ENCODE data around the gene CITED2.
"Not testable (repeated sequence)": the region's sequence is repeated elsewhere in the genome, so short reads cannot be mapped to it uniquely, and the experiment has no call there.

The CITED2 gene

DNA sequence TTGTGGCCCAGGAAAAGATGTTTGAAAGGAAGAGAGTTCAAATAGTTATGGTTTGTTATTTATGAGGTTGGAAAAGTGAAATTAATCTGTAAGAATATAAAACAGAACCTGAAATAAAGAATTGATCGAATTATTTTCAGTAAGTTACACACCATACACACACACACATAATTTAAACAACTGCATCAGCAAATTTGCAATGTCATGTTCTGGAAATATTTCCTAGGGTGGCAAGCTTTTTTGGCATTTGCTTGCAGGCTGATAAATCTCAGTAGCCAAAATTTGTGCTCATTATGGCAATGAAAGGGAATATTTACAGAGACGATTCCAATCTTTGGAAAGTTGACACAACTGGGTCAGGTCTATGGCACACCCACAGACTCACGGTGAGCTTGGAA lies 9.5 kb downstream of the CITED2 start:
- Histone ChIP-seq H3K36me3 (ENCODE audit: control insufficient read depth in 1 of 2, insufficient read depth in 2 of 2, low read length in 2 of 2) (no peaks in the 10 kb centered on the region), H3K4me3 (ENCODE audit: low read depth, low read length) (no peak overlapping the region), H3K18ac (ENCODE audit: low read length) (no peak overlapping the region), H3K23ac (ENCODE audit: low read length) (no peak overlapping the region), H4K91ac (ENCODE audit: low read depth, low read length) (no peak overlapping the region), H3K9ac (ENCODE audit: low read length) (no peak overlapping the region), H3K79me1 (ENCODE audit: low read length) (peaks cover 5% of the 10 kb centered on the region), H2BK120ac (ENCODE audit: insufficient read depth, low read length, poor library complexity) (no peak overlapping the region), H2AFZ (ENCODE audit: insufficient read depth, low read length, poor library complexity) (no peak overlapping the region), H2AK5ac (ENCODE audit: low read length) (no peak overlapping the region), H3K4ac (ENCODE audit: low read depth, low read length) (no peak overlapping the region), H4K12ac (ENCODE audit: low read depth, low read length) (no peak overlapping the region), H3K4me1 (ENCODE audit: control insufficient read depth in 1 of 2, insufficient read depth in 2 of 2, low read length in 2 of 2) (peaks cover 2 to 11% of the 10 kb centered on the region in 2 experiments), H2BK5ac (ENCODE audit: low read depth, low read length, poor library complexity) (no peak overlapping the region), H3K4me2 (ENCODE audit: low read length) (no peak overlapping the region), H3K27me3 (ENCODE audit: insufficient read depth, low read length) (no peaks in the 10 kb centered on the region), H4K8ac (ENCODE audit: low read depth, low read length) (no peak overlapping the region), H3K27ac (ENCODE audit: low read depth, low read length) (no peak overlapping the region), H3K9me3 (ENCODE audit: insufficient read depth, low read depth, low read length) (no peaks in the 10 kb centered on the region), H3K79me2 (ENCODE audit: control insufficient read depth, insufficient read depth, low read length, poor library complexity) (no peaks in the 10 kb centered on the region), H3K14ac (ENCODE audit: low read length) (no peak overlapping the region), H2BK12ac (ENCODE audit: low read length) (no peak overlapping the region)
- DNase-seq, result no peak
- no CpG with 5 or more reads among the region's 3 CpGs for WGBS (ENCODE audit: extremely low coverage, insufficient coverage, insufficient read length)

DNA sequence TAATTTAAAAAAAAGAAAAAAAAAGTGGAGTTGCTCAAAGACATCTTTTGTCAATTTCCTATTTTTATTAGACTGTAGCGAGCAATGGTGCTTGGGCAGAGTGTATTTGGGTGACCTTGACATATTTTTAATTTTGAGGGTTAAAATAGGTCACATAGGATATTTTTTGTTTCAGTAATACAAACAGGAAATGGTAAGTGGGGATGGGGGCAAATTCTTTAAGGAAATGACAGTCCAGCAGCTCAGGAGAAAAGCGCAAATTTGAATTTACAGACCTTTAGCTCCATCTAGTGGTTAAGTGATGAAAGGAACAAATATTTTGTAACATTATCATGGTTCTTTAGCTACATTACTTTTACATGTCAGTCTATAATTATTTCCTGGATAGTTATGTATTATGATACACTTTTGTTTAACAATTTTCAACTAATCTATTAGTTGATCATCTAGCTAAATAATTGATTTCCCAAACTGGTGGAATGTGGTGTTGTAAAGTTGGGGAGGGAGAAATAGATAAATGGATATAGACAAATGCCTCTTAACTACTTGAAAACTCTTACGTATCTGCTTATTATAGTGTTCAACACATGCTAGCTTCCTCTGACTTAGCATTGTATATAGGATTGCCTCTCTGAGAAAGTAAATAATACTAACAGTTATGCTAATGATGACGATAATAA lies 10.0 kb downstream of the CITED2 start:
- no peak overlapping the region for H4K12ac ChIP-seq (ENCODE audit: low read depth, low read length)
- H3K79me2 ChIP-seq (ENCODE audit: control insufficient read depth, insufficient read depth, low read length, poor library complexity), result no peaks in the 10 kb centered on the region
- H3K4ac ChIP-seq (ENCODE audit: low read depth, low read length), result no peak overlapping the region
- H2AFZ ChIP-seq (ENCODE audit: insufficient read depth, low read length, poor library complexity), result no peak overlapping the region
- no peaks in the 10 kb centered on the region for H3K27me3 ChIP-seq (ENCODE audit: insufficient read depth, low read length)
- H2AK5ac ChIP-seq (ENCODE audit: low read length), result no peak overlapping the region
- peaks cover 2 to 9% of the 10 kb centered on the region in 2 experiments for H3K4me1 ChIP-seq (ENCODE audit: control insufficient read depth in 1 of 2, insufficient read depth in 2 of 2, low read length in 2 of 2)
- no peak overlapping the region for H3K4me3 ChIP-seq (ENCODE audit: low read depth, low read length)
- no peak overlapping the region for H3K4me2 ChIP-seq (ENCODE audit: low read length)
- H3K14ac ChIP-seq (ENCODE audit: low read length), result no peak overlapping the region
- DNase-seq, result peak in 1 of 2 donors; percentile 79
- no peak overlapping the region for H3K27ac ChIP-seq (ENCODE audit: low read depth, low read length)
- H2BK12ac ChIP-seq (ENCODE audit: low read length), result no peak overlapping the region
- peaks cover 5% of the 10 kb centered on the region for H3K79me1 ChIP-seq (ENCODE audit: low read length)
- H3K23ac ChIP-seq (ENCODE audit: low read length), result no peak overlapping the region
- H4K91ac ChIP-seq (ENCODE audit: low read depth, low read length), result no peak overlapping the region
- no peak overlapping the region for H3K9ac ChIP-seq (ENCODE audit: low read length)
- no CpG with 5 or more reads among the region's 4 CpGs for WGBS (ENCODE audit: extremely low coverage, insufficient coverage, insufficient read length)
- H2BK120ac ChIP-seq (ENCODE audit: insufficient read depth, low read length, poor library complexity), result no peak overlapping the region
- H3K9me3 ChIP-seq (ENCODE audit: insufficient read depth, low read depth, low read length), result no peaks in the 10 kb centered on the region
- no peak overlapping the region for H3K18ac ChIP-seq (ENCODE audit: low read length)
- H4K8ac ChIP-seq (ENCODE audit: low read depth, low read length), result no peak overlapping the region
- no peaks in the 10 kb centered on the region for H3K36me3 ChIP-seq (ENCODE audit: control insufficient read depth in 1 of 2, insufficient read depth in 2 of 2, low read length in 2 of 2)
- no peak overlapping the region for H2BK5ac ChIP-seq (ENCODE audit: low read depth, low read length, poor library complexity)

DNA sequence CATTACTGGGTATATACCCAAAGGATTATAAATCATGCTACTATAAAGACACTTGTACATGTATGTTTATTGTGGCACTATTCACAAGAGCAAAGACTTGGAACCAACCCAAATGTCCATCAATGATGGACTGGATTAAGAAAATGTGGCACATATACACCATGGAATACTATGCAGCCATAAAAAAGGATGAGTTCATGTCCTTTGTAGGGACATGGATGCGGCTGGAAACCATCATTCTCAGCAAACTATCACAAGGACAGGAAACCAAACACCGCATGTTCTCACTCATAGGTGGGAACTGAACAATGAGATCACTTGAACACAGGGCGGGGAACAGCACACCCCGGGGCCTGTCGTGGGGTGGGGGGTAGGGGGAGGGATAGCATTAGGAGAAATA lies 10.7 kb downstream of the CITED2 start:
- not testable (repeated sequence) for H3K4me1 ChIP-seq (ENCODE audit: control insufficient read depth in 1 of 2, insufficient read depth in 2 of 2, low read length in 2 of 2); H3K79me2 ChIP-seq (ENCODE audit: control insufficient read depth, insufficient read depth, low read length, poor library complexity); H3K36me3 ChIP-seq (ENCODE audit: control insufficient read depth in 1 of 2, insufficient read depth in 2 of 2, low read length in 2 of 2); H2BK5ac ChIP-seq (ENCODE audit: low read depth, low read length, poor library complexity); H3K4ac ChIP-seq (ENCODE audit: low read depth, low read length); H3K9me3 ChIP-seq (ENCODE audit: insufficient read depth, low read depth, low read length); H3K23ac ChIP-seq (ENCODE audit: low read length); H3K18ac ChIP-seq (ENCODE audit: low read length); H3K4me3 ChIP-seq (ENCODE audit: low read depth, low read length); H4K8ac ChIP-seq (ENCODE audit: low read depth, low read length); H4K91ac ChIP-seq (ENCODE audit: low read depth, low read length); H2BK120ac ChIP-seq (ENCODE audit: insufficient read depth, low read length, poor library complexity); H3K27ac ChIP-seq (ENCODE audit: low read depth, low read length); H3K14ac ChIP-seq (ENCODE audit: low read length); H3K27me3 ChIP-seq (ENCODE audit: insufficient read depth, low read length); H3K4me2 ChIP-seq (ENCODE audit: low read length); H2AK5ac ChIP-seq (ENCODE audit: low read length); H2BK12ac ChIP-seq (ENCODE audit: low read length); H4K12ac ChIP-seq (ENCODE audit: low read depth, low read length); DNase-seq; H3K79me1 ChIP-seq (ENCODE audit: low read length); H2AFZ ChIP-seq (ENCODE audit: insufficient read depth, low read length, poor library complexity); H3K9ac ChIP-seq (ENCODE audit: low read length)
- no CpG with 5 or more reads among the region's 5 CpGs for WGBS (ENCODE audit: extremely low coverage, insufficient coverage, insufficient read length)

DNA sequence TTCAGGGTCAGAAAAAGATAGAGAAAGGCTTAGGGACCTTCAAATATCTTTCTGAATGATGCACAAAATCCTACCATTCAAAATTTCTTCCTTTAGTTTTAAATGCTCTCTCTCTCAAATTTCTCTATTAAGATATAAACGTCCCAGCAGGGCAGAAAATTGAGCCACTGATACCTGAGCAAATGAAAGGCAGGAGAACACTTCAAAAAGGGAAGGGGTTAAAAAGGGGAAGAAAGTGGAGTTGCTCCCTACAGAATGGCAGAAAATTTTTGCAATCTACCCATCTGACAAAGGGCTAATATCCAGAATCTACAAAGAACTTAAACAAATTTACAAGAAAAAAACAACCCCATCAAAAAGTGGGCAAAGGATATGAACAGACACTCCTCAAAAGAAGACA lies 11.3 kb downstream of the CITED2 start:
- H2AK5ac ChIP-seq (ENCODE audit: low read length); H3K4me2 ChIP-seq (ENCODE audit: low read length); H2BK5ac ChIP-seq (ENCODE audit: low read depth, low read length, poor library complexity); H3K27ac ChIP-seq (ENCODE audit: low read depth, low read length); H3K36me3 ChIP-seq (ENCODE audit: control insufficient read depth in 1 of 2, insufficient read depth in 2 of 2, low read length in 2 of 2); H3K14ac ChIP-seq (ENCODE audit: low read length); H2BK120ac ChIP-seq (ENCODE audit: insufficient read depth, low read length, poor library complexity); H3K79me2 ChIP-seq (ENCODE audit: control insufficient read depth, insufficient read depth, low read length, poor library complexity); H3K4ac ChIP-seq (ENCODE audit: low read depth, low read length); H3K27me3 ChIP-seq (ENCODE audit: insufficient read depth, low read length); H3K79me1 ChIP-seq (ENCODE audit: low read length); H4K91ac ChIP-seq (ENCODE audit: low read depth, low read length); H3K4me3 ChIP-seq (ENCODE audit: low read depth, low read length); H3K9ac ChIP-seq (ENCODE audit: low read length); H2AFZ ChIP-seq (ENCODE audit: insufficient read depth, low read length, poor library complexity); H2BK12ac ChIP-seq (ENCODE audit: low read length); H3K23ac ChIP-seq (ENCODE audit: low read length); H3K4me1 ChIP-seq (ENCODE audit: control insufficient read depth in 1 of 2, insufficient read depth in 2 of 2, low read length in 2 of 2); H3K9me3 ChIP-seq (ENCODE audit: insufficient read depth, low read depth, low read length); H4K12ac ChIP-seq (ENCODE audit: low read depth, low read length); H3K18ac ChIP-seq (ENCODE audit: low read length); DNase-seq; H4K8ac ChIP-seq (ENCODE audit: low read depth, low read length): not testable (repeated sequence)
- no CpG with 5 or more reads among the region's 1 CpG for WGBS (ENCODE audit: extremely low coverage, insufficient coverage, insufficient read length)
